ENCODE data around the gene RWDD2A.

Gene RWDD2A

DNA sequence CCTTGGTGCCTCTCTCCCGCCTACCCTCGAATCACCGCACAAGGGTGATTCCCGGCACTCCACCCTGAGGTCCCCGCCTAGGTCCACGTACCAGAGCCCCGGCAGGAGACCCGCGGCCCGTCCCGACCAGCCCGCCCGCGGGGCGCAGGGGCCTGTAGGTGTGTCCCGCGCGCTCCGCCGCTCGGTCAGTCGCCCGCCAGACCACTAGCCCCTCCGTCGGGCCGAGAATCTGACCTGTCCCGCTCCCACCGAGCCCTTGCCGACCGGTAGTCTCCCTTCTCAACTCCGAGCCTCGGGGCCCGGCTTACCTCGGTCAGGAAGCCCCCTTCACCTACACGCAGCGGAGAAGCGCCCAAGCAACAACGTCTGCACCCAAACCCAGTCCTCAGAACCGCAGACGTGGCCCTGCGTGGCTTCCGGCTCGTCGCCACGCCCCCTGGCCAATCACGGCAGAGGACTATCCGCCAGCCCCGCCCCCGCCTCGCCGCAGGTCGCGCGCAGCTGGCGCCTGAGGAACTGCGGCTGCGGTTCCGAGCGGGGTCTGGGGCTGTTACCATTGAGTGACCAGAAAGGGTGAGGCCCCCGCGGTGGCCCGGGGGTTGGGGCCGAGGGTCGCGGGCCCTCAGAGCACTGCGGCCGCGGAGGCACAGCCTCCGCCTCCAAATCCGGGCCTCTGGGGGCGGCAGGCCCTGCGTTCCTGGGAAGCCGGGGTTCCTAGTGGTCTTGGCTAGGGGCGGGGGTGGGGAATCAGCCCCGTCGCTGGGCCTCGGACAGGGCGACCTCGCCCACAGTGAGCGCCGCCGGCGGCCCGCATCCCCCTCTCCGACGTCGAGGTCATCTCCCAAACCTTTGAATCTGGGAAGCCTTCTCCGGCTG is at the start of gene RWDD2A, which contains the start of gene PGM3:
Gene RWDD2A (plus strand): TSS at position 487 of the 876 bp plus-strand sequence. CDS start 1,095 bp downstream, outside the sequence.
Gene PGM3 (minus strand): TSS at position 395 of the 876 bp plus-strand sequence. CDS start 2,253 bp downstream, outside the sequence.
- peaks cover 33% of the 10 kb centered on the region for H3K36me3 Mint-ChIP-seq (ENCODE audit: low read depth)
- peaks cover 34% of the 10 kb centered on the region for H3K4me1 Mint-ChIP-seq (ENCODE audit: low read depth)
- no peaks in the 10 kb centered on the region for H3K9me3 Mint-ChIP-seq
- no peaks in the 10 kb centered on the region for H3K27me3 Mint-ChIP-seq
- H3K27ac Mint-ChIP-seq = peak within 1 kb of the TSS; percentile 95
- H3K4me3 Mint-ChIP-seq = peak within 1 kb of the TSS; percentile 97

DNA sequence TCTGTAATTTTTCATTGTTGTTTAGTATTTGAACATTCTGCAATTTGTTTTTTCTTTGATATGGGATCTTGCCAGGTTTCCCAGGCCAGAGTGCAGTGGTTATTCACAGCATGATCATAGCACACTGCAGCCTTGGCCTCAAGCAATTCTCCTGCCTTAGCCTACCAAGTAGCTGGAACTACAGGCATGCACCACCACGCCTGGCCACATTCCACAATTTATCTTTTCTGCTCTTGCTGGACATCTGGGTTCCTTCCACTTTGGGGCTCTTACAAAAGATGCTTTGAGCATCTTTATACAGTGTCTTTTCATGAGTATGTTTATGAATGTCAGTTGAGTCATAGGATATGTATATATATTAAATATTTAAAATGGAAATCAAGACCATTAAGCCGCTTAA is 42.0 kb upstream of the RWDD2A start:
- H3K9me3 Mint-ChIP-seq = no peaks in the 10 kb centered on the region

GRCh38 chr6:83152913-83153312 is 40.2 kb upstream of the RWDD2A start:
- no peak overlapping the region for H3K27ac Mint-ChIP-seq
- H3K9me3 Mint-ChIP-seq = no peaks in the 10 kb centered on the region
- no peaks in the 10 kb centered on the region for H3K4me1 Mint-ChIP-seq (ENCODE audit: low read depth)
- H3K4me3 Mint-ChIP-seq = no peak overlapping the region
- H3K27me3 Mint-ChIP-seq = no peaks in the 10 kb centered on the region
- peaks cover 25% of the 10 kb centered on the region for H3K36me3 Mint-ChIP-seq (ENCODE audit: low read depth)

More for the DNA sequence above, 42.0 kb upstream of the RWDD2A start:
- no peak overlapping the region for H3K4me3 Mint-ChIP-seq
- peaks cover 16% of the 10 kb centered on the region for H3K36me3 Mint-ChIP-seq (ENCODE audit: low read depth)
- no peaks in the 10 kb centered on the region for H3K27me3 Mint-ChIP-seq
- no peaks in the 10 kb centered on the region for H3K4me1 Mint-ChIP-seq (ENCODE audit: low read depth)
- H3K27ac Mint-ChIP-seq = no peak overlapping the region

DNA sequence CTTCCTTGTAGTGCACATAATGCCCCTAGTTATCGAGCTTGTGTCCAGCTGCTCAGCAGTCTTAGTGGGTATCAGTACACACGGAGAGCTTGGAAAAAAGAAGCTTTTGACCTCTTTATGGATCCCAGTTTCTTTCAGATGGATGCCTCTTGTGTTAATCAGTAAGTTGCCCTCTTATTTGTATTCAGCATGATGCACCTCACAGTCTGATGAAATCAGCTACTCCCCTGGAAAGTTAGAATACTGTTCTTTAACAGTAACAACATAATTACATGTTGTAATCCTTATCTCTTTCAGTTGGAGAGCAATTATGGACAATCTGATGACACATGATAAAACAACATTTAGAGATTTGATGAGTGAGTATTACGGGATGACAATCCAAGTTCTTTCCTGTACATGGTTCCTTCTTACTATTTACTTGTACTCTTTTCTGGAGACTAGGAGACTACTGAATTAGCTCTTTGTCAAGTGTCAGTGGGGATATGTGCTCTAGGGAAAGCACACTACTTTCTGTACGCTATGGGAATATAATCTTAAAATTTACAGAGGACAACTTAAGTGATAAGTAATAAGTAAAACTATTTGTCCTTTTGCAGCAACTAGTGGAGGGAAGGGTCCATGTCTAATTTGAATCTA is 39.2 kb upstream of the RWDD2A start:
- Mint-ChIP-seq H3K27me3 (no peaks in the 10 kb centered on the region), H3K27ac (no peak overlapping the region), H3K36me3 (ENCODE audit: low read depth) (peaks cover 25% of the 10 kb centered on the region), H3K9me3 (no peaks in the 10 kb centered on the region), H3K4me1 (ENCODE audit: low read depth) (no peaks in the 10 kb centered on the region), H3K4me3 (no peak overlapping the region)

- no peak overlapping the region for H3K27ac Mint-ChIP-seq
- H3K4me3 Mint-ChIP-seq = no peak overlapping the region
- peaks cover 35% of the 10 kb centered on the region for H3K36me3 Mint-ChIP-seq (ENCODE audit: low read depth)
- H3K27me3 Mint-ChIP-seq = no peaks in the 10 kb centered on the region
- no peaks in the 10 kb centered on the region for H3K9me3 Mint-ChIP-seq
- H3K4me1 Mint-ChIP-seq (ENCODE audit: low read depth) = no peaks in the 10 kb centered on the region
These were observed 37.4 kb upstream of the RWDD2A start for GRCh38 chr6:83155794-83156193.

DNA sequence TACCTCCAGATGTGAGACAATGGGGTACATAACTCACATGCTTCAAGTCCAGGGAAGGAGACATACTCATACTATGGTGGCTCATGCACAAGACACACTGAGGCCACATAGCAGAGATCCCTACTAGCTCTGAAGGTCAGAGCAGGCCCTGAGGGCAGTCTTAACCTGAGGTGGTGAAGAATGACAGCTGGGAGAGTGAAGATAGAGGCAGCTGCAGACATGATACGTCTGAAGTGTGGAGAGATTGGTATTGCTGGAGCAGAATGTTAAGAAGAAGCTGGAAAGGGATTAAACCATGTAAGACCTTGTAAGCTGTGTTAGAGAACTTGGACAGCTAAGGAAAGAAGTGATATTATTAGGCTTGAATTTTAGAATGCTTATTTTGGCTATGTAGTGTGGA is 33.0 kb upstream of the RWDD2A start:
- H3K27me3 Mint-ChIP-seq = no peaks in the 10 kb centered on the region
- no peak overlapping the region for H3K27ac Mint-ChIP-seq
- peaks cover 47% of the 10 kb centered on the region for H3K36me3 Mint-ChIP-seq (ENCODE audit: low read depth)
- H3K4me1 Mint-ChIP-seq (ENCODE audit: low read depth) = no peaks in the 10 kb centered on the region
- no peak overlapping the region for H3K4me3 Mint-ChIP-seq
- H3K9me3 Mint-ChIP-seq = no peaks in the 10 kb centered on the region

DNA sequence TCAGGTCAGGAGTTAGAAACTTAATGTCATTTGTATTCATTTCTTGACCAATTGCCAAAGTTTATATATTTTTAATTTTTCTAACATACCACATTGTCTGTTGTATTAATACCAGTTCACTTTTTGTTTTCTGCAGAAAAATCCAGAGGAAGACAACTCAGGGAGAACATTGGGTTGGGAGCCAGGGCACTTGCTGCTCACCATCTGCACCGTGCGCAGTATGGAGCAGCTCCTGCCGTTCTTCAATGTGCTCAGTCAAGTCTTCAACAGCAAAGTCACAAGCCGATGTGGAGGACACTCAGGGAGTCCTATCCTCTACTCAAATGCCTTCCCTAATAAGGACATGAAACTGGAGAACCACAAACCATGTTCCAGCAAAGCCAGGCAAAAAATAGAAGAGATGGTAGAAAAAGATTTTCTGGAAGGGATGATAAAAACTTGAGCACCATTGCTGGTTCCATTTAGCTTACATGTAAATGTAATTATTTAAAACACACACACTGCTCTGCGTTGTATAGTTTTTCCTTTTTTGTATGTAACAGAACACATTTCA is 25.4 kb upstream of the RWDD2A start:
- no peaks in the 10 kb centered on the region for H3K27me3 Mint-ChIP-seq
- no peak overlapping the region for H3K4me3 Mint-ChIP-seq
- peaks cover 59% of the 10 kb centered on the region for H3K36me3 Mint-ChIP-seq (ENCODE audit: low read depth)
- no peaks in the 10 kb centered on the region for H3K4me1 Mint-ChIP-seq (ENCODE audit: low read depth)
- no peaks in the 10 kb centered on the region for H3K9me3 Mint-ChIP-seq
- no peak overlapping the region for H3K27ac Mint-ChIP-seq

GRCh38 chr6:83168556-83168955 is 24.6 kb upstream of the RWDD2A start:
- H3K4me3 Mint-ChIP-seq = no peak overlapping the region
- H3K9me3 Mint-ChIP-seq = no peaks in the 10 kb centered on the region
- H3K36me3 Mint-ChIP-seq (ENCODE audit: low read depth) = peaks cover 59% of the 10 kb centered on the region
- H3K27ac Mint-ChIP-seq = peak overlapping the region; percentile 16
- no peaks in the 10 kb centered on the region for H3K4me1 Mint-ChIP-seq (ENCODE audit: low read depth)
- H3K27me3 Mint-ChIP-seq = no peaks in the 10 kb centered on the region

DNA sequence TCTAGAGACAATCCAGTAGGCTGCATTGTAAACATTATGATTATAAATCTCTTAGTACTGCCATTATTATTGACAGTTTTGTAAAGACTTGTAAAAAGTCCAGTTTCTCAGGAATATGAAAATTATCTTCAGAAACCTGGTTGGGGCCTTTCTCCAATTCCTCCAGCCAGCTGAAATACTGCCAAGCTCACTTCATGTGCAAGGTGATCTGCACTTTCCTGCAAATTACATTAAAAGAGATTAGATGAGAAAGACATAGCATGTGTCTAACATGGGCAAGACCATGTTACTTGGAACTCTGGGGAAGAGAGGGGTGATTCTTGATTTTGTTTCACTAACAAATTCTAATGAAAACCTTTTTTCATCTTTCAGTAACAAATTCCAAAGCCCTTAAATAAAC is 24.1 kb upstream of the RWDD2A start:
- H3K4me3 Mint-ChIP-seq = no peak overlapping the region
- peaks cover 60% of the 10 kb centered on the region for H3K36me3 Mint-ChIP-seq (ENCODE audit: low read depth)
- no peaks in the 10 kb centered on the region for H3K27me3 Mint-ChIP-seq
- no peaks in the 10 kb centered on the region for H3K4me1 Mint-ChIP-seq (ENCODE audit: low read depth)
- no peaks in the 10 kb centered on the region for H3K9me3 Mint-ChIP-seq
- H3K27ac Mint-ChIP-seq = no peak overlapping the region

- no peak overlapping the region for H3K27ac Mint-ChIP-seq
- no peak overlapping the region for H3K4me3 Mint-ChIP-seq
- no peaks in the 10 kb centered on the region for H3K4me1 Mint-ChIP-seq (ENCODE audit: low read depth)
- H3K36me3 Mint-ChIP-seq (ENCODE audit: low read depth) = peaks cover 61% of the 10 kb centered on the region
- no peaks in the 10 kb centered on the region for H3K27me3 Mint-ChIP-seq
- H3K9me3 Mint-ChIP-seq = no peaks in the 10 kb centered on the region
These were observed 23.6 kb upstream of the RWDD2A start for GRCh38 chr6:83169511-83169910.

DNA sequence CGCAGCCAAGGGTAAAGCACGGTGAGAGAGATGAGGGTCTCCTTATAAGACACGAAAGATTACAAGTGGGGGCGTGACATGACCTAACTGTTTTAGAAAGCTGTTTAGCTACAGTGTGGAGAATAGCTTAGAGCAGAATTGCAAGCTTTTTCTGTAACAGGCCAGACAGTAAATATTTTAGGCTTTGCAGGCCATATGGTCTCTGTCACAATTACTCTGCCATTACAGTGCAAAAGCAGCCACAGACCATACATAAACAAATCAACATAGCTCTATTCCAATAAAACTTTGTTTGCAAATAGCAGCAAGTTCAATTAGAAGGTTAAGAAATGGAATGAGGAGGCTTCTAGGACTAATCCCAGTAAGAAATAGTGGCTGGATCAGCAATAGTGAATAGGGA is 16.9 kb upstream of the RWDD2A start:
- H3K27me3 Mint-ChIP-seq = no peaks in the 10 kb centered on the region
- H3K36me3 Mint-ChIP-seq (ENCODE audit: low read depth) = peaks cover 42% of the 10 kb centered on the region
- no peak overlapping the region for H3K4me3 Mint-ChIP-seq
- H3K9me3 Mint-ChIP-seq = no peaks in the 10 kb centered on the region
- H3K27ac Mint-ChIP-seq = peak overlapping the region; percentile 22
- H3K4me1 Mint-ChIP-seq (ENCODE audit: low read depth) = no peaks in the 10 kb centered on the region

- Mint-ChIP-seq H3K4me3 (no peak overlapping the region), H3K9me3 (no peaks in the 10 kb centered on the region), H3K36me3 (ENCODE audit: low read depth) (peaks cover 61% of the 10 kb centered on the region), H3K27me3 (no peaks in the 10 kb centered on the region), H3K4me1 (ENCODE audit: low read depth) (no peaks in the 10 kb centered on the region), H3K27ac (no peak overlapping the region)
These were observed 12.7 kb upstream of the RWDD2A start for GRCh38 chr6:83180426-83180950.

DNA sequence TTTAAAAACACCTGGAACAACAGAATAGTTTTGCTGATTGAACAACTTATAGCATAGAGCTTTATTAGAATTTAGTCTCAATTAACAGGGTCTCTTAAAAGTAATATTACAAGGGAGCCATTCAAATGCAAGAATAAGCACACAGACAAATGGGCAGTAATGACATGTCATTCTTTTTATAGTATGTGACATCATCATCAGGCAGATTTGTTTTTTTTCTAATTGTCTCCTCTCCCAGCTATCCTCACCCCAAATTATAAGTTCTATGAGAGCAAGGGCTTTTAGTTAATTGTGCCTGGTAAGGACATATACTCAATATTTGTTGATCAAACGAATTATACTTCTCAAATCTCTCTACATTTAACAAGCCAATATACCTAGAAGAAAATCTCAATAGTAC is 11.0 kb upstream of the RWDD2A start:
- H3K36me3 Mint-ChIP-seq (ENCODE audit: low read depth) = peaks cover 61% of the 10 kb centered on the region
- H3K4me1 Mint-ChIP-seq (ENCODE audit: low read depth) = no peaks in the 10 kb centered on the region
- H3K27ac Mint-ChIP-seq = no peak overlapping the region
- H3K4me3 Mint-ChIP-seq = no peak overlapping the region
- H3K27me3 Mint-ChIP-seq = no peaks in the 10 kb centered on the region
- H3K9me3 Mint-ChIP-seq = no peaks in the 10 kb centered on the region

- H3K36me3 Mint-ChIP-seq (ENCODE audit: low read depth) = peaks cover 56% of the 10 kb centered on the region
These were observed 9.9 kb upstream of the RWDD2A start for GRCh38 chr6:83183082-83183828.

More at GRCh38 chr6:83183082-83183828, 9.9 kb upstream of the RWDD2A start:
- H3K27me3 Mint-ChIP-seq = no peaks in the 10 kb centered on the region
- no peaks in the 10 kb centered on the region for H3K4me1 Mint-ChIP-seq (ENCODE audit: low read depth)
- H3K27ac Mint-ChIP-seq = no peak overlapping the region
- H3K4me3 Mint-ChIP-seq = no peak overlapping the region
- no peaks in the 10 kb centered on the region for H3K9me3 Mint-ChIP-seq
